PC-3 (cell line): ENCODE data around the gene RGS10.
"Not testable (repeated sequence)": the region's sequence is repeated elsewhere in the genome, so short reads cannot be mapped to it uniquely, and the experiment has no call there.

Source experiments
- EZH2 ChIP-seq: fragments of 300-600 bp; sonication (generic); IDR thresholded peaks from one replicate; pipeline ENCODE4 v1.6.1; 2017; ENCODE audit warnings: antibody characterized with exemption, mild to moderate bottlenecking, low read length; ENCODE audit not compliant: unreplicated experiment
- TF ChIP-seq, protein P1 (sequence below): fragments of 300-600 bp; sonication (generic); conservative IDR thresholded peaks from 2 replicates; pipeline ENCODE4 v1.5.1; 2017; ENCODE audit warnings: antibody characterized with exemption, low read depth, mild to moderate bottlenecking, low read length

DNA sequence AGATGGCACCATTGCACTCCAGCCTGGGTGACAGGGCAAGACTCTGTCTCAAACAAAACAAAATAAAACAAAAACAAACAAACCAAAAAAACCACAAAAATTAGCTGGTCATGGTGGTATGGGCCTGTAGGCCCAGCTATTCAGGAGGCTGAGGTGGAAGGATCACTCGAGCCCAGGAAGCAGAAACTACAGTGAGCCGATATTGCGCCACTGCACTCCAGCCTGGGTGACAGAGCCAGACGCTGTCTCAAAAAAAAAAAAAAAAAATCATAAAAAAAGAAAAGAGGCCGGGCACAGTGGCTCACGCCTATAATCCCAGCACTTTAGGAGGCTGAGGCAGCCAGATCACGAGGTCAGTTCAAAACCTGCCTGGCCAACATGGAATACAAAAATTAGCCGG lies 9.7 kb downstream of the RGS10 start:
- TF ChIP-seq, protein P1, sequence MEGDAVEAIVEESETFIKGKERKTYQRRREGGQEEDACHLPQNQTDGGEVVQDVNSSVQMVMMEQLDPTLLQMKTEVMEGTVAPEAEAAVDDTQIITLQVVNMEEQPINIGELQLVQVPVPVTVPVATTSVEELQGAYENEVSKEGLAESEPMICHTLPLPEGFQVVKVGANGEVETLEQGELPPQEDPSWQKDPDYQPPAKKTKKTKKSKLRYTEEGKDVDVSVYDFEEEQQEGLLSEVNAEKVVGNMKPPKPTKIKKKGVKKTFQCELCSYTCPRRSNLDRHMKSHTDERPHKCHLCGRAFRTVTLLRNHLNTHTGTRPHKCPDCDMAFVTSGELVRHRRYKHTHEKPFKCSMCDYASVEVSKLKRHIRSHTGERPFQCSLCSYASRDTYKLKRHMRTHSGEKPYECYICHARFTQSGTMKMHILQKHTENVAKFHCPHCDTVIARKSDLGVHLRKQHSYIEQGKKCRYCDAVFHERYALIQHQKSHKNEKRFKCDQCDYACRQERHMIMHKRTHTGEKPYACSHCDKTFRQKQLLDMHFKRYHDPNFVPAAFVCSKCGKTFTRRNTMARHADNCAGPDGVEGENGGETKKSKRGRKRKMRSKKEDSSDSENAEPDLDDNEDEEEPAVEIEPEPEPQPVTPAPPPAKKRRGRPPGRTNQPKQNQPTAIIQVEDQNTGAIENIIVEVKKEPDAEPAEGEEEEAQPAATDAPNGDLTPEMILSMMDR, result not testable (repeated sequence)
- not testable (repeated sequence) for TF ChIP-seq EZH2
